RKO (cell line): ENCODE measurements around the gene PC.
A peak's percentile ranks its signal among the peaks of the same experiment; 100 is the strongest.

Experiments
- DNase-seq: peaks from one replicate; pipeline ENCODE4 v3.0.0-alpha.2; 2016; ENCODE audit warnings: low spot score

Gene PC

DNA sequence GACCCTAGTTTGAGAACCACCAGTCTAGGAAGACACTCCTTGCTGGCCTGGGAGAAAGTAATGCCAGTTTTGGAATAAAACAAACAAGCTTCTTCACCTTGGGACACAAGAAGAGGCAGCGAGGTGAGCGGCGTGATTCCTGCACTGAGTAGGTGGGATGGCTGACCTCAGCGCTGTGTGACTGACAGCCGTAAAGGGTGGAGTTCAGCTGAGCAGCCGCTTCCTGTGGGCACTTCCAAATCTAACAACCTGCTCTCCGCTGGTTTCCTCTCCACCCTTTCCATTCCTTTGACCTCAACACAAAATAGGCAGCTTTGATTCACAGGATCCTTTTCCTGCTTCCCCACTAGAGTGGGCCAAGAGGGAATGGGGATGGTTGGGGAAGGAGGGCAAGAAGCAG is 45.8 kb downstream of the PC start:
- DNase-seq, result no peak

DNA sequence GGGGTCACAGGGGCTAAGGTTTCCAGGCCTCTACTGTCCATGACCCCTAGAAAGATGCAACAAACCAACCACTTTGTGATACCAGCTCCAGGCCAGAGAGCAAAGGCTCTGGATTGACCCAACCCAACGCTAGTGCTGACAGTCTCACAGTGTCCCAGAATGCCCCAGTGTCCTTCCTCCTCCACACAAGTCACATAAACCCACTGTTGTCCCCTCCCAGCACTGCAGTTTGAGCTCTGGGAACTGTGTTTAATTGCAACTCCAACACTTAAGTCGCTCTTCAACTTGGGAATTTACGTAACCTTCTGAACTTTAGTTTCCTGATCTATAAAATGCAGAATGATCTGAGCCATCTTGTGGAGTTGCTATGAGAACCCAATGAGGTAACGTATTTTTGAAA is 47.5 kb downstream of the PC start:
- no peak for DNase-seq

DNA sequence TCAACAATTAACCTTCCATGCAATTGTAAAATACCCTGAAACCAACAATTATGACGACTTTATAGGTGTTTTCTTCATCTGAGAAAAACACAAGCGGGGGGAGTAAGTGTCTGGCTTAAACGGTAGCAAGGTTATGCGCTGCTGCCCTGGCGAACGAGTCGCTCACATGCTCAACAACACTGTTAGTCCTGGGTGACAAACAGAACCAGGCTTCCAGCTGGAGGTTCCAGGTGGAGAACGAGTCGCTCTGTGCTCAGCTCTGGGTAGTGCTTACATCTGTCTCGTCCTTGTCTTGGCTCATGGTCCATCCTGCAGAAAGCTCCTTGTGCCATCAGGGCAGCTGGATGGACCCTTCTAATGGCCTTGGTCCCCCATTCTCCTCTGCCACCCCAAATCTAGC is 48.2 kb downstream of the PC start:
- no peak for DNase-seq

DNA sequence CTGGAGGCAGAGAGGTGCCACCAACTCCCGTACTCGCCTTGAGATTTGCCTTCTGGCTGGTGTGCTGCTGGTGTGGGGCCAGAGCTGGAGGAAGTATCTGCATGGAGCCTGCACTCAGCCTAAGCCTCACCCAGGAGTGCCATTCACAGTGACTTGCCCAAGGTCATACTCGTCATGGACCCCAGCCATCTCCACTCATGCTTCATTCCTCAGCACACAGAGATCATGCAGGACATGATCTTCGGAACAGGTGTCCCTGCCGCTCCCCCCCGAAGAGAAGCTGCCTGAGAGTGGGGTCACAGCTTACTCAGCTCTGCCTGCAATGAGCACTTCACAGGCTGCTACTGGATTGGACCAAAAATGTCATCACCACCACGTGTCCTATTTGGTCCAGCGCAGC is 49.0 kb downstream of the PC start:
- no peak for DNase-seq

DNA sequence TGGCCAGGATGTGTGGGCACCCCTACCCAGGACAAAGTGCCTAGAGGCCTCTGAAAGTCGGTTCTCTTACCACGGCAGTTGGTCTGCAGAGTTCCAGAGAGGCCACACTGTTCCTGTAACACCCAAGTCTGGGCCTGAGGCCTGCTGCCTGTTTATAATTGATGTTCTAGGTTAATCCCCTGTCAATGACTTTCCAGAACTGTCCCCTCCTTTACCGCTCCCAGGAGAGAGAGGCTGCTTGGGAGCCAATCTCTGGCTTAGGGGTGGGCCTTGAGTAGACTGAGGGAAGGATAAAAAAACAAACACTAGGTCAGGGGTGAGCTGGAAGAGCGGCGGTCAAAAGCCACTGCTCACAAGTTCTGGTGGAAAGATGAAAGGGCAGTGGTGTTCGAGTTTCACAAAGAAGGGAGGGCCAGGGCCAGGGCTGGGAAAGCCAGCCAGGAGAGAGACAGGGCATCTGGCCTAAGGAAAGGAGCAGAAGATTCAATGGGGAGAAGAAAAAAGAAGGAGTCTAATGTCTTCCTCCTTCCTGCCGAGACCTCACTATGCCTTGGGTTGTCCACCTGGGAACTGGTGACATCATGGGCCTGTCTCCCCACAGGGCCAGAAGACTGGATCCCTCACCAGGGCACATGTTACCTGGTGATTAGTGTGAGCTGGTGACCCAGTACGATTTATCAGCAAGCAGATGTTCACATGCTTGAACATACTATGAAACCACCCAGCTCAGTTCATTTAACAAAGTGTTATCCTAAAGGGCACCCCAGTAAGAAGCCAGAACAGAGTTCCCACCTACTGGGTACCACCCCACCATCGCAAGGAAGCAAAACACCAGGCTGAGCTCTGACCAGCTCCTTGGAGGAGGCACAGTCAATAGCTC is 50.2 kb downstream of the PC start:
- no peak for DNase-seq

DNA sequence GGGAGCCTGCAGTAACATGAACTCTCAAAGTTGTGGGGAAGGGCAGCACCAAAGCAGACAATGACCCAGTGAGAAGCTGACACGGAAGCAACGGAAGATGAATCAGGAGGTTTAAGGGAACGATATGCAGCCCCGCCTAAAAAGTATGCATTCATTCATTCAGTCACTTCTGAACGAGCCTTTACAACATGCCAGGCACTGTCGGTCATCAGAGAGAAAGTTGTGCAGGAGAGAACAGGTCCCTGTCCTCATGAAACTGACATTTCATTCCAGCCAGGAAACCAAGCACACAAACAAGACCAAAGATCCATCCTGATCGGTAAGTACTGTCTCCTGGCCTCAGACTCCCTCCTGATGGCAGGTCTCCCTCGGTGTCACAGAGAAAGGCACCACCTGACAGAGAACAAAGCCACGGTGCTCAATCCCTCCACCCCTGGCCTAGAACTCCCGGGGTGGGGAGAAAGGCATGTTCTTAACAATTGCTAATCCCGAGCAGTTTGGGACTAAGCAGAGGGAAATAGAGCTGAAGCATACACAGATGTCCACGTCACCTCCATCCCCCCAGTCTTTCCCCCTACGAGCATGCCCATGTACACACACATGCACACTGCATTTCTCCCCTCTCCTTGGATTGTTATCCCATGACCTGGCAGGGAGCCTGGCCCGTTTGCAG is 52.0 kb downstream of the PC start:
- no peak for DNase-seq

DNA sequence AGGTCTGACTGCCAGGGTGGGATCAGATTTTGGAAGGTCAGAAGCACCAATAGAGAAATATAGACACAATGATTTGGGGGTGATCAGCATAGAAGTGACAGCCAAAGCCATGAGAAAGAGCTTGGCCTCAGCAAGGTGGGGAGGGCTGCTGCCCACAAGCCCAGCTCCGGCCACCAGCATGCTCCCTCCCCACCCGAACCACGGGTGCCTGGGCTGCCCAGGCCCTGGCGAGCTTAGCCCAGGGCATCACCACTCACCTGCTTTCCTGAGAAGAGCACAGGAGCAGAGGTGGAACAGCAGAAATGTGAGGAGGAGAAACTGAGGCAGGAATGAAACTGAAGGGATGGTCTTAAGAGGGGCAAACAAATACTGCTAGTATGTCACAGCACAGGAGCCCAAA is 52.6 kb downstream of the PC start:
- DNase-seq, result no peak

DNA sequence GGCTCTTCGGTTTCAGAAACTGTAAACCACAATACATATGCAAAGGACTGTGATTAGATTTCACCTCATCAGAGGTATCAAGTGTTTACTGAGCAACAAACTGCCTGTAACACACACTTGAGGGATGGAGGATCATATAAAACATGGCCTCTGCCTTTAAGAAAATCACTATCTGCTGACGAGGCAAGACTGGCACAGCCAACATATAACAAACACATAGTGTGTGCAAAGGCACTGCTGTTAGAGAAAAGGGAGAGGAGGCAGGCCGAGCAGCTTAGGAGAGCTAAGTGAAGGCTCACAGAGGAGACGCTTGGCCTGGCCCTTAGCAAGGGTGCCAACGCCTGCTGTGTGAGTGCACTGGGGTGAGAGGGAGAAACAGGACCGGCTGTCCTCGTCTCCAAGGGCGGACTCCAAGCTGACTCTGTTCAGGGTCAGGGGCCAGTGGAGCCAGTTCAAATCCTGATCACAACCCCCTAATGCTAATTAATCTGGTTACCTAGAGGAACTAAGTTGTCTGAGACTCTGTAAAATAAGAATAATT is 53.1 kb downstream of the PC start:
- no peak for DNase-seq

DNA sequence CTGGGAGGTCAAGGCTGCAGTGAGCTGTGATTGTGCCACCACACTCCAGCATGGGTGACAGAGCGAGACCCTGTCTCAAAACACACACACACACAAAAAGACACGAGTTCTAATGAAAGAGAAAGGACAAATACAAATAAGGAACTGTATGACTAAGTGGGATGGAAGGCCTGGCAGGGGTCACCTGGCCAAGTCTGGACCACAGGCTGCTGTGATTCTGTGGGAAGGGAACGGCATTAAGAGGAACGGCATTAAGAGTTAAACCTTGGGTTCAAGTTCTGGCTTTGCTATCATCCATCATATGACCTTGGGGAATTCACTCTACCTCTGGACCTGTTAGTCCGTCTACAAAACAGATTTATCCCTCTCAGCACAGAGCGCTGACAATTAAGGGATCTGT is 53.6 kb downstream of the PC start:
- DNase-seq, result no peak

DNA sequence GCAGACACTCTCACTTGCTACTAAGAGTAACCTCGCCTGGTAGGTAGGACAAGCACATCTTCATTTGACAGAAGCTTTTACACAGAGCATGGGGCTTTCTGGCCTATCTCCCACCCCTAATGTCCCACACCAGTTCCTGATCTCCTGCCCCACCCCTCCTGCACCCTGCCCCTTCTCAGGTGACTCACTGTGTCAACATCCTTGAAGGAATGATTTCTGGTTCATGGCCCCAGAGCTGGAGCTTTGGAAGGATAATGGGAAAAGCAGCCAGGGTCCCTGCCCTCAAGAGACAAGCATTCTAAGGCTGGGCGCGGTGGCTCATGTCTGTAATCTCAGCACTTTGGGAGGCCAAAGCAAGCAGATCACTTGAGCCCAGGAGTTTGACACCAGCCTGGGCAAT is 54.1 kb downstream of the PC start:
- DNase-seq, result no peak

DNA sequence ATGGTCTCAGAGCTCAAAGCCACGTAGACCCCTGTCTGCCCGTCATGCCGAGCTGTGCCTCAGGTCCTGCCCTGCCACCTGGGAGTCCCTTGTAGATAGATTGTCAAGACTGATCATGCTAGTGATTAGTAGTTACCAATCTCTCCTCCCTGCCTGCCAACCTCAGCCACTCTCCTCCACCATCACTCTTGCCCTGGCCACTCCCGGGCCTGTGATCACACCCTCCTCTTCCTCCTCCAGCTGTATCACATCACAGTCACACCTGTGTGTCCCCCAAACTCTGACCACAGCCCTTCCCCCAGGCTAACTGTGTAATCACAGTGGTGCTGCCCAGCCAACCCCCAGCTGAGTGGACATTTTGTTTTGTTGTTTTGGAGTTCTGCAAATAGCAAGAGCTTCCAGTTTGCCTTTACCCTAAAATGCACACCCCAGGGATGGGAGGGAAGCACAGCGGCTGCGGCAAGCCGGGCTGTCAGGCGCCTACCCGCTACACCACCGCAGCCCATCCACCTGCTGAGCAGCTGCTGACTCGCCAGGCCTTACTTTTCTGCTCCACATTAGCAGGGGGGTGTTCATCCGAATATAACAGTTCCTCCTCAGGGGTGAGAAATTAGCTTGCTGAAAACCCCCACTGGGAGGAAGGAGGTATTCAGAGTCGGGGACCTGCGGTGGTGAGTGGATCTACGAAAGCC is 55.6 kb downstream of the PC start:
- no peak for DNase-seq

DNA sequence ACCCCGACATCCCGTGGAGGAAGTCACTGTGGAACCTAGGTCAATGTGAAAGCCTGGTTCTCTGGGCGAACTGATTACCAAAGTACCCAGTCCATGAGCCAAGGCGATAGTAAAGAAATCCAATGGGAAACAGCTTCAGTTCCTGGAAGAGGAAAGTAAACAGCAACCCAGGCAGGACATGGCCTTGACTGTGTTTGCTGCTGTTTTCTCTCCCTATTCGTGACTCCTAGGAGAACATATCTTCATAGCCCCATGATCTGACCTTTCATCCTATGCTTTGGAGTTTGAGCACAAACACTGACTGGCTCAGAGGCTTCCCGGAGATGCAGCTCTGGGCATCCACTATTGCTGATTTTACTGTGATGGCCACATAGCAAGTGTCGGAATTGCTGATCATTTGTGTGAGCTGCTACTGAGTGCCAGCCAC is 56.2 kb downstream of the PC start:
- no peak for DNase-seq

DNA sequence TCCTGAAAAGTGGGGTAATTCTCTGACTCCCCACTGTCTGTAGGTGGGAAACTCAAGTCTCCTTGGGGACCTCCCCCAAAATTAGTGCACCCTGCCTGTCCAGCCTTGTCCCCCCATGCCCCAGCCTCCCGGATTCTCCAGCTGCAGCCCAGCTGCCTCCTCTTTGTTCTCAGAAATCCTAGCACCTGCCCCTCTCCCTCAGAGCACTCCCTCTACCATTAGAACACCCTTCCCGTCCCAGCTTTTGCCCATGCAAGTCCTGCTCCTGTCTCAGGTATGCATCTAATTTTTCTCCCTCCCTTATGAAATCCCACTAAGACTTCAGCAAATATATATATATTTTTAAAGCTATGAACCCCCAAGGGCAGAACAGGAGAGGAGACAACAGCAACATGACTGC is 64.0 kb downstream of the PC start:
- DNase-seq, result no peak

DNA sequence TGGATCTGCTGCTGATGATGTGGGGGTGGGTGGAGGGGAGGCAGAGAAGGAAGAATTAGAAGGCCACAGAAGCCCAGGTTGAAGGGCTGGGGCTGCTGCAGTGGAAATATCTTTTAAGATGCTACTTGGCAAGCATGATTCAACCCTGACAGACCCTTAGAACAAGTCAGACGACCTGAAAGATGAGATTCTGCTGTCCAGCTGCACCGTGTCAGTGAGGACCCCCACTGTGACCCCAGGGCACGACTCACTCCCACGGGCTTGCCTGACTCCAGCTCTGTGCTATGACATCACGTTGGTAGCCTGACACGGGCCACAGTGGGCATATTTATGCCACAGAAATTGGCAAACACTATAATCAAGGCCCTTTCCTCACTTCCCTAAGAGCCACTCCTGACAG is 65.3 kb downstream of the PC start:
- no peak for DNase-seq

DNA sequence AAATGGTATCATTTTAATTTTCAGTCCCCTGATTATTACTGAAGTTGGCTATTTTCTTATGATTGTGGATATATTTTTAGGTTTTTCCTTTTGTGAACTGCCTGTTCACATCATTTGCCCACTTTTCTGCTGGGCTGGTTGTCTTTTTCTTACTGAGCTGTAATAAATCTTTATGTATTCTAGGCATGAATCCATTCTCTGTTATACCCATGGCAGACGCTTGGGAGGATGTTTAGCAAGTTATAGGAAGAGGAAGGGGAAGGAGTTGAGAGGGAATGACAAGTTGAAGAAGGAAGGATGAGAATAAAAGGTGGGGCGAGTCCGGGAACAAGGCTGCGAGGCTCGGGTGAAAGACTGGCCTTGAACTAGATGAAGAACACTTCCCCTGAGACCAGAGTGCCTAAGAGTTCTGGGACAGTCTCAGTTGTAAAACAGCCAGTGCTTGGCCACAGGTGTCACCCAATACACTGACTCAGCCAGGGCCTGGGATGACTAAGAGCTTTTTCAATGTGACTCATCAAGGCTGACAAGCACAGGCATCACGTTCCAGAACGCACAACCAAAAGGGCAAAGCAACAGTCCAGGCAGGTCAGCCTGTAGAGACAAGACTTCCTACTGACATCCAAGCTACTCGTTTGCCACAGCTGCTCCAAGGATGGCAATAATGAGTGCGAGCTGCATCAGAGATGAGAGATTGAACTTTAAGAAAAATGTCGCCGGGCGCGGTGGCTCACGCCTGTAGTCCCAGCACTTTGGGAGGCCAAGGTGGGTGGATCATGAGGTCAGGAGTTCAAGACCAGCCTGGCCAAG is 66.1 kb downstream of the PC start:
- DNase-seq, result peak; percentile 97

DNA sequence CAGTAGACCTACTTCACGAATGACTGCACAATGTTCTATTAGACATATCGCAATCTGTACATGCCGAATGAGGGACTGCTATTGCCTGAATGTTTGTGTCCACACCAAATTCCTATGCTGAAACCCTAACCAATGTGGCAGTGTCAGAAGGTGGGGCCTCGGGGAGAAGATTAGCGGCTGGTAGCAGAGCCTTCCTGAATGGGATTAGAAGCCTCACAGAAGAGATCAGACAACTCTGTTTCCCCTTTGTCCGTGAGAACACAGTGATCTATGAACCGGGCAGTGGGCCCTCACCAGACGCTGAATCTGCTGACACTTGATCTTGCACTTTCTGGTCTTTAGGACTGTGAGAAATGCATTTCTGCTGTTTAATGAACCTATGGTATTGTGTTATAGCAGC is 68.2 kb downstream of the PC start:
- DNase-seq, result no peak

DNA sequence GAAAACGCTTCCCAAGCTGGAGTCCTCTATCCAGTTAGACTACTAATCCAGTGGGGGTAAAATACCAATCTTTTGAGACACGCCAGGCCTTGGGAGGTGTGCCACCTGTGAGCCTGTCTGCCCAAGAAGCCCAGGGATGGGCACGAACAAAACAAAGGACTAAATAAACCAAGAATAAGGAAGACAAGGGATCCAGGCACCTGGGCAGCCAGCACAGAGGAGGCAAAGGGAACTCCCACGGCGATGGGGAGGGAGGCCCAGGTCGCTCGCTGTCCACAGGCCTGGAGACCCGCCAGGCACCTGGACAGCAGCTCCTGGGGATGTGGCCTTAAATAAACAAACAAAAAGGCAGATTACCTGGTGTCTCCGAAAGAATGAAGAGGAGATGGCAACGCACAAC is 69.9 kb downstream of the PC start:
- no peak for DNase-seq

DNA sequence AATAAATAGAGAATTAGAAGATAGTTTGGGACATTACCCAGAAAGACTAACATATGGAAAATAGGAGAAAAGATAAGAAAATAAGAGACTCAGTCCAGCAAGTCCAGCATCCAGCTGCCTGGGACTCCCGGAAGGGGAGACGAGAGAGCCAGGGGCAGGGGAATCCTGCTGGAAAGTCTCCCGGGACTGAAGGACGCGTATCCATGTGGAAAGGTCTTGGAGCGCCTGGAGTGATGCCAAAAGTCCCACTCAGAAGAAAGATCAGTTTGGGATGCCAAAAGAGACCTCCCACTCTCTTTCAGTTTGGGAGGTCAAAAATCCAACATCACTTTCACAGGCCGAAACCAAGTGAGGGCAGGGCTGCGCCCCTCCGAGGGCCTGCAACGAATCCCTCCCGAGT is 70.7 kb downstream of the PC start:
- no peak for DNase-seq

DNA sequence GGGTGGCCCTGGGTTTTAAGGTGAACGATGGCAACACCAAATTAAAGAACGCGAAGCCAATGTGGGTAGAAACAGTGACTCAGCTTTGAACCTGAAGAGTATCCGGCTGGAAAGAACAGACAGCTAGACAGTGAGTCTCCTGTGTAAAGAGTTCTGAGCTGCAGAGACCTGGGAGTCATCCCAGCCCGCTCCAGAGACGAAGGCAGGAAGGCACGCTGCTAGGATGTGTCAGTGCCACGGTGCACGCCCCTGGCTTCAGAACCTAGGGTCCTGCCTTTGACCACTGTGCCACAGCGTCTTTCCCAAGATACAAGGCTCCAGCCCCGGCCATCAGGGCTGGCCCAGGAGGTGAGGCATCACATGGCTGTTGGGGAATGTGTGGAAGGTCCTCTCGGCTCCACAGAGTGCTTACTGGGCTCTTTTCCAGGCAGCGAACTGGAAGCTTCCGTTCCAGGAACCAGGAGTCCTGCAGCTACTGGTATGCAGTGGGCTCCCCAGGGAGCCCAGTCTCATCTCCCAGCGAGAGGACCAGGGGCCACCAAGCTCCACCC is 71.4 kb downstream of the PC start:
- DNase-seq, result no peak

DNA sequence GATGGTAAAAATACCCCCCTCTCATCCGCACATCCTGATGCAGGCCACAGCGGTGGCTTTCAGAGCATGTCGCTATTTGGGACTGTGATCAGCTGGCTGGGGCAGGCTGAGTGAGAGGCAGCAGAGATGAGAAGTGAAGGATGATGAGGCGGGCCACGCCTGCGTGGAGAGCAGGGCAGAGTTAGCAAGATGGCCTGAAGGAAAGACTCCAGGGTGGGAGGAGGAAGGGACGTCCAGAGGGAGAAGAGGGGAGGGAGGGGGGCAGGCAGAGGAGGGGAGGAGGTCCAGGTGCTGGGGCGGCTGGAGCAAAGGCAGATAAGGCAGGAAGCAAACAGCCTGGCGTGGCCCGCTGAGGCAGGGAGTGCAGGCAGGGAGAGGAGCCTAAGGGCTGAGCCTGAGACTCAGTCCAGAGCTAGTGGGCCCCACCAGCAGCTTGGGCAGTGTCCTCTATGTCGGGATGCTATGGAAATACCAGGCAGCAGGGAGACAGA is 72.2 kb downstream of the PC start:
- DNase-seq, result no peak

DNA sequence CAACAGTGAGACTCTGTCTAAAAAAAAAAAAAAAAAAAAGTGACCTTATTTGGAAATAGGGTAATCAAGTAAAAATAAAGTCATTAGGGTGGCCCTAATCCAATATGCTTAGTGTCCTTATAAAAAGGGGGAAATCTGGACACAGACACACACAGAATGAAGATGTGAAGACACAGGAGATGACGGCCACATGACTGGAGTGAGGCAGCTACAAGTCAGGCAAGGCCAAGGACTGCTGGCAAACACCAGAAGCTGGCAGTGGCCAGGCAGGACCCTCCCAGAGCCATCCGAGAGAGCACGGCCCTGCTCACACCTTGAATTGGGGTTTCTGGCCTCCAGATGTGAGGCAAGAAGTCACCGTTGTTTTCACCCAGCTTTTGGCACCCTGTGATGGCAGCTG is 72.7 kb downstream of the PC start:
- DNase-seq, result no peak

DNA sequence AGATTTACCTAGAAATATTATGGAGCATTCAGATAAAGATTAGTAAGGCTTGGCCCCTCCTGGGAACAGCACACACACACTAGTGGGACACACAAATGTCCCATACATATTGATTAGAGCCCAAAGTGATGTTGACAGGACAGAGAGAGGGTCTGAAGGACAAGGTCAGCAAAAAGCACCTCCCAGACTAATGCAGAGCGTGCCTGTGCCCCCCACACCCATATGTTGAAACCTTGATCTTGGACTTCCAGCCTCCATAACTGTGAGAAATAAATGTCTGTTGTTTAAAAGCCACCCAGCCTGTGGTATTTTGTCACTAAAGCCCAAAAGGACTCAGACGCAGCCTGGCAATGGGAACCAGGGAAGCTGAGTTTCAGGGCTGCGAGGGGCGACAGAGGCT is 73.7 kb downstream of the PC start:
- DNase-seq, result no peak
